ENCODE measurements around the gene DLX6.

Gene DLX6

DNA sequence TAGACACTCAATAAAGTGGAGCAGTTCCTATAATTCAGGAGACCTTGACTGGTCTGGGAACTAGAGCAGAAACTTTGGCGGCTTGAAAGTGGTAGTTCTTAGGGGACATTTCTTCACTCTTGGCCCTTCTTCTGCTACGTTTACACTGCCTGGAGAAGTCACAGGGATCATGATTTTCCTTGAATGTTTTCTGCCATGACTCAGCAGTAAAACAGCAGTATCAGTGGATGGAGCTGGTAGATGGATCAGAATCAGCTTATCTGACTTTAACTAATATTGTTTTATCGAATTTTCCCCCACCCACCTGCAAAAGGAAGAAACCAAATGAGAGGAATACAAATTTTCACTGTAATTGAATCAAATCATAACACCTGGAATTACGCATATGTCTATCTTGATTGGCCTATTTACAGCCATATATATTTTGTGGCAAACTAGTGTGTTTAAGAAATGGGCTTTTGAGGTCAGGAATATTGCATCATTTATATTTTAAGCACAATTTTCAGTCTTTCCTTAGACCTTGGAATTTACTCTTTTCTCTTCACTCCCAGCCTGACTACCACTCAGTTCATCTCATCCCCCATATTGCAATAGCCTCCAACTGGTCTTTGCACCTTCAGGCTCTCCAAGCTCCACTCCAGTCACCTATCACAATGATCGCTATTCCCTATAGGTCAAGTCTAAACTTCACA, 34.2 kb downstream of the DLX6 start:
- Histone ChIP-seq H3K36me3 (ENCODE audit: insufficient read depth, low read length) (no peaks in the 10 kb centered on the region), H3K9me3 (ENCODE audit: control insufficient read depth, insufficient read depth, low read length) (no peaks in the 10 kb centered on the region), H3K4me1 (ENCODE audit: insufficient read depth, low read length) (no peaks in the 10 kb centered on the region), H3K9ac (ENCODE audit: low read depth, low read length) (no peak overlapping the region)

- Histone ChIP-seq H3K4me1 (ENCODE audit: insufficient read depth, low read length) (no peaks in the 10 kb centered on the region), H3K9ac (ENCODE audit: low read depth, low read length) (no peak overlapping the region), H3K36me3 (ENCODE audit: insufficient read depth, low read length) (no peaks in the 10 kb centered on the region), H3K9me3 (ENCODE audit: control insufficient read depth, insufficient read depth, low read length) (no peaks in the 10 kb centered on the region)
Observed at GRCh38 chr7:97043281-97043680, 37.9 kb downstream of the DLX6 start.
